Naive B cell (primary cell): ENCODE measurements around the gene AGAP5. TPM values are rescaled to one million over a fixed set of nuclear protein-coding genes. Genes with fewer than 3 reads are reported as not detected.
"Not testable (repeated sequence)": the region's sequence is repeated elsewhere in the genome, so short reads cannot be mapped to it uniquely, and the experiment has no call there.

ENCODE experiments used
- ATAC-seq, 2 donors: fragments of 150-1000 bp; cut with Tn5 transposase; 2 replicates each; pipeline ENCODE4 v1.10.0; 2021; ENCODE audit warnings: low read depth in 2 of 2, mild to moderate bottlenecking in 2 of 2, moderate library complexity in 2 of 2
- DNase-seq: peaks from one replicate; pipeline ENCODE4 v3.0.0; 2022
- H3K27ac Mint-ChIP-seq, 6 donors: one replicate each; pipeline ENCODE4 v1.8.0; 2020 to 2022; ENCODE audit warnings: mild to moderate bottlenecking in 6 of 6, mixed read lengths in 6 of 6, moderate library complexity in 5 of 6, inconsistent platforms in 2 of 6
- H3K27me3 Mint-ChIP-seq, 3 donors: one replicate each; pipeline ENCODE4 v1.8.0; 2021 to 2022; ENCODE audit warnings: mixed read lengths in 3 of 3, mild to moderate bottlenecking in 1 of 3
- H3K36me3 Mint-ChIP-seq, 2 donors: one replicate each; pipeline ENCODE4 v1.8.0; 2020 to 2022; ENCODE audit warnings: mixed read lengths in 2 of 2, inconsistent platforms in 1 of 2, mild to moderate bottlenecking in 1 of 2
- H3K4me1 Mint-ChIP-seq, 3 donors: one replicate each; pipeline ENCODE4 v1.8.0; 2020 to 2022; ENCODE audit warnings: mixed read lengths in 3 of 3, inconsistent platforms in 1 of 3, mild to moderate bottlenecking in 1 of 3, moderate library complexity in 1 of 3
- H3K4me3 Mint-ChIP-seq, 8 donors: one replicate each; pipeline ENCODE4 v1.8.0; 2020 to 2022; ENCODE audit warnings: mild to moderate bottlenecking in 8 of 8, mixed read lengths in 8 of 8, moderate library complexity in 8 of 8, inconsistent platforms in 2 of 8
- H3K9me3 Mint-ChIP-seq, 7 donors: one replicate each; pipeline ENCODE4 v1.8.0; 2020 to 2022; ENCODE audit warnings: mixed read lengths in 7 of 7, mild to moderate bottlenecking in 5 of 7, inconsistent platforms in 2 of 7, moderate library complexity in 1 of 7
- polyA plus RNA-seq, 6 donors: library from polyadenylated mRNA; unstranded; fragments of 300-500 nt; fragmentation: Illumina TruSeq; gene quantifications; one replicate each; pipeline ENCODE4 v1.2.3, GENCODE V29; 2021; ENCODE audit warnings: low read depth in 6 of 6

Gene AGAP5
- under 1 TPM in 1 of 6 donors, not detected in 5; 0.35 TPM for polyA plus RNA-seq

DNA sequence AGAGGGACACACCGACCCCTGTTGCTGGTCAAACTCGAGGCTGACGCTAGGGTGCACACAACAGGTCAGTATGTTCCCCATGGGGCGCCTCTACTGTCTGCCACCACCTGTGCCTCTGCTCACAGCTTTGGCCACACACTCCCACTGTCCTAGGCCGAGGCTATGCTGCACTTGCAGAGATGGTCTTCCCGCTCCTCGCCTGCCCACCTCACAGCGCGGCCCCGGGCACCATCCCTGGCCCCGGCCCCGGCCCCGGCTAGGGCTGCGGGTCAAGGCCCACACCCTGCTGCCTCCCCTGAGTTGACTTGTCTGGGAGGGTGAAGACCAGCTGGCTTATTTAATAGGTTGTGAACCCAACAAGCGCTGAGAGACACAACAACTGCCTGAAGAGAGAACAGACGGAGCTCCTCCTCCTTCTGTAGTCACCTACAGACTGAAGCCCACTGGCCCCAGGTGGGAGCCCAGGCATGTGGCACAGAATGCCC lies at the start of gene AGAP5:
AGAP5 (minus strand) TSS at position 435 of the 485 bp plus-strand sequence; CDS start at position 81, 354 bp downstream.
- not testable (repeated sequence) for DNase-seq, ATAC-seq, H3K36me3 Mint-ChIP-seq, H3K9me3 Mint-ChIP-seq, H3K27me3 Mint-ChIP-seq, H3K4me1 Mint-ChIP-seq, H3K27ac Mint-ChIP-seq, H3K4me3 Mint-ChIP-seq

DNA sequence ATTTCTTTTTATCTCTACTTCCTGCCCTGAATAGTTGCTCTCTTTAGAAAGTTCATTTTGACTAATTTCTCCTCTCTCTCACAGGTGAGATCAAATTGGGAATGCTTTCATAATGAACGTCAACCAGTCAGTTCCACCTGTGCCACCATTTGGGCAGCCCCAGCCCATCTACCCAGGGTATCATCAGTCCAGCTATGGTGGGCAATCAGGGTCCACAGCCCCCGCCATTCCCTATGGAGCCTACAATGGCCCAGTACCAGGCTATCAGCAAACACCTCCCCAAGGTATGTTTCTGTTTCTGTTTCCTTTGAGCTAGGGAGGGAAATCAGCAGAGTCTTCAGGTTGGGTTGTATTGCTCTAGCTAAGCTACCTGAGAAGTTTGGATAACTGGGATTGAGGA lies 48.8 kb upstream of the AGAP5 start:
- no peaks in the 10 kb centered on the region for H3K9me3 Mint-ChIP-seq
- peaks cover 3 to 13% of the 10 kb centered on the region in 2 donors for H3K36me3 Mint-ChIP-seq
- no peak for DNase-seq
- ATAC-seq = no peak
- peak overlapping the region in 6 of 8 donors; percentile 31 to 83 (median 59) for H3K4me3 Mint-ChIP-seq
- peaks cover 40 to 57% (median 56%) of the 10 kb centered on the region in 3 donors for H3K4me1 Mint-ChIP-seq
- H3K27ac Mint-ChIP-seq = peak overlapping the region in 2 of 6 donors; percentile 34 to 54
- no peaks in the 10 kb centered on the region for H3K27me3 Mint-ChIP-seq

DNA sequence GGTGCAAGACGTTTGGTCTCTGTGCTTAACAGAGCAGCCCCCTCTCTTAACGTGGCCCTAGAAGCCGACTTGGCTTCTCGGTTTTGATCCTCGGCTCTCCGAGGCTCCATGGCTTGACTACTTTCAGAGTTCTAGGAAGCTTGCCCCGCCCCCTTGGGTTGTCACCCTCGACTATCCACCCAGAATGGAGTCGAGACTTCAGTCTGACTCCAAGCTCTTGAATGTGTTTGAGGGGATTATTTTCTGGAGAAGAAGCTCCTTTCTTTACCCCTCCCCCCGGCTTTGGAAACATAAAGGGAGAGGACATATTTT lies 46.7 kb upstream of the AGAP5 start:
- Mint-ChIP-seq H3K9me3 (no peaks in the 10 kb centered on the region), H3K36me3 (peaks cover 0 to 7% of the 10 kb centered on the region in 2 donors), H3K27ac (peak overlapping the region; percentile 100), H3K27me3 (no peaks in the 10 kb centered on the region), H3K4me1 (peaks cover 27 to 47% (median 41%) of the 10 kb centered on the region in 3 donors), H3K4me3 (peak overlapping the region; percentile 99 to 100 (median 100))
- no peak for DNase-seq
- peak; percentile 9 to 15 for ATAC-seq

DNA sequence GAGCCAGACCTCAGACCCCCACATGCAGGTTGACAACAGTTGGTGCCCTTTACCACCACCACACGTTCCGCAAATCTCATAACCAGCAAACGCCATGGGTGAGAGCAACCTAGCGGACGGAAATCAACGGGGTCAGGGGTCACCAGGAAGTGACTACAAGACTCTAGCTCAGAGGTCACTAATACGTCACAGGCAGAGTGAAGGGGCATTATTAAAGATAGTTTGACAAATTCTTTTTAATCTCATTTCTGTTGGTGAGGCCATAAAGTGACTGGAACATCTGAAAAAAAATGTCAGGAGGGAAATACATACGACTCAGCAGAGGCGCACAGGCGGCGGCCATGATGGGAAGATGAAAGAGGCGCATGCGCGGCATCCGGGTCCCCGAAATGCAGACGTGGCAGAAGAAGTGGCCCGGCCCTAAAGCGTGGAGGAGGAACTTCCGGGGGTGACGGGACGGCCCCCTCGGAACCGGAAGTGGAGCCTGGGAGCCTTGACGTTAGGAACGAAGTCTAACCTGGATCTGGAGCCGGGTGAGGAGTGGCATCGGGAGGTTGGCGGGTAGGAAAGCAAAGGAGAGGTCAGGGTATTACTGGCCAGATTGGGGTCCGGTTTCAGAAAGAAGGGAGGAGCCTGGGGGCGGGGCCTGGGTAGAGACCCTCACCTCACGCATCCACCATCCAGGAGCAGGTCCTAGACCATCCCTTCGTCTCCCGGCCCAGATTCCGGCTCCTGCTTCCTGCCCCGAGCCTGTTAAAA lies 46.2 kb upstream of the AGAP5 start, which contains the start of gene SEC24C:
SEC24C (plus strand) TSS at position 468 of the 759 bp plus-strand sequence. CDS start 2,461 bp downstream, outside the sequence.
- ATAC-seq (peak; percentile 89 to 91), DNase-seq (peak; percentile 93)
- Mint-ChIP-seq H3K27me3 (no peaks in the 10 kb centered on the region), H3K9me3 (no peaks in the 10 kb centered on the region), H3K27ac (peak within 1 kb of the TSS; percentile 100), H3K4me3 (peak within 1 kb of the TSS; percentile 99 to 100 (median 100)), H3K4me1 (peaks cover 25 to 43% (median 35%) of the 10 kb centered on the region in 3 donors), H3K36me3 (peaks cover 0 to 7% of the 10 kb centered on the region in 2 donors)

DNA sequence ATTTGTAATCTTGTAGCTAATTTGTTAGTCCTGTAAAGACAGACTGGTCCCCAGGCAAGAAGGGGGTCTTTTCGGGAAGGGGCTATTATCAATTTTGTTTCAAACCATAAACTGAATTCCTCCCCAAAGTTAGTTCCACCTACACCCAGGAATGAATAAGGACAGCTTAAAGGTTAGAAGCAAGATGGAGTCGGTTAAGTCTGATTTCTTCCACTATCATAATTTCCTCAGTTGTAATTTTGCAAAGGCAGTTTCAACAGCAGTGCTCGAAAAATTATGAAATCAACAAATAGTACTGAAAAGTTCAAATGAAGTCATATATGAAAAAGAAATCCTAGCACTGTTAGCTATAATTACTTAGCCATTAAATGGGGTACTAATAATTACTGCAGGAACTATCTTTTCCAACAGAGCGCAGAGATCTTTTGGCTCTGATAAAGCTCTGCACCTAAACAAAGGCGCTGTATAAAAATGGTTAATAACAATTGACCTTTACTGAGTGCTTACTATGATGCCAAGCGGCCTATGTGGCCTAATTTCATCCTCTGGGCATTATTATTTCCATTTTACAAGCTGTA lies 45.5 kb upstream of the AGAP5 start:
- ATAC-seq = no peak
- Mint-ChIP-seq H3K27ac (peak overlapping the region; percentile 100), H3K27me3 (no peaks in the 10 kb centered on the region), H3K4me3 (peak overlapping the region; percentile 99 to 100 (median 100)), H3K36me3 (peaks cover 0 to 7% of the 10 kb centered on the region in 2 donors), H3K4me1 (peaks cover 23 to 36% (median 32%) of the 10 kb centered on the region in 3 donors), H3K9me3 (no peaks in the 10 kb centered on the region)
- no peak for DNase-seq

DNA sequence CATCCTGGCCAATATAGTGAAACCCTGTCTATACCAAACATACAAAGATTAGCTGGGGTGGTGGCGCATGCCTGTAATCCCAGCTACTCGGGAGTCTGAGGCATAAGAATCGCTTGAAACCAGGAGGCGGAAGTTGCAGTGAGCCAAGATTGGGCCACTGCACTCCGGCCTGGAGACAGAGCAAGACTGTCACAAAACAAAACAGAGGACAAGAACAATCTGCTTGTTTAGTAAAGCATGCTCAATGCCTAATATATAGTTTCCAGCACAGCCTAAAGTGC lies 44.5 kb upstream of the AGAP5 start:
- Mint-ChIP-seq H3K9me3 (no peaks in the 10 kb centered on the region), H3K27ac (peak overlapping the region in 1 of 6 donors; percentile 100), H3K27me3 (no peaks in the 10 kb centered on the region), H3K4me1 (peaks cover 23 to 35% (median 32%) of the 10 kb centered on the region in 3 donors), H3K36me3 (peaks cover 0 to 7% of the 10 kb centered on the region in 2 donors), H3K4me3 (peak overlapping the region in 5 of 8 donors; percentile 44 to 100 (median 66))
- DNase-seq (no peak), ATAC-seq (no peak)

DNA sequence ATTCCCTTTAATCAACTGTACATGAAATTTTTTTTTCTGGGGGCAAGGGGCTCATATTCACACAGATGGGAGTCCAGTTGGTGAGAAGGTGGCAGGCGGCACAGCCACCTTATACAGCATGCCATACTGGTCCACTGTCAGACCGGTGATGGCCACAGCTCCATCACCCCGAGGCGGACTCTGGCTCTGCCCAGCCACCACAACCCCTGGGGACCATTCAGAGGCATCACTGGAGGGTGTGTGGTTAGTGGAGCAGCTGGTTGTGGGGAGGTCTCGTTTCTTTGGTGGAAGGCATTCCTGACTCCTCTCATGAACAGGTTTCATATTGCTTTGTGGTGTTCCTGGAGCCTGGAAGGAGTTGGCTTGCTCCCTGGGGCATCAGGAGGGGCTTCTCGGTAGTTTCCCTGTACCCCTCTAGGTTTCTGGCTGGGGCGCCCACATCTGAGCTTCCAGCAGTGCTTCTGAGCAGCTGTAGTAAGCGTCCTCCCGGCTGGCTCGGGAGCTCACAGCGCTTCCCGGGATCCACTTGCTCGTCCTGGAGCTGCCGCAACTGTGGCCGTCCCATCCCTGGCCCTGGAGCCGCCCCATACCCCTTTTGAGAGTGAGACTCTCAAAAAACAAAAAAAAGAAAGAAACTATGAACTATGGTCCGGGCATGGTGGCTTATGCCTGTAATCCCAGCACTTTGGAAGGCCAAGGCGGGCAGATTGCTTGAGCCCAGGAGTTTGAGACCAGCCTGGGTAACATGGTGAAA lies 42.8 kb upstream of the AGAP5 start:
- ATAC-seq, H3K27me3 Mint-ChIP-seq, H3K36me3 Mint-ChIP-seq, H3K9me3 Mint-ChIP-seq, DNase-seq: not testable (repeated sequence)
- H3K4me3 Mint-ChIP-seq = peak overlapping the region in 2 of 8 donors; percentile 18 to 30
- H3K27ac Mint-ChIP-seq = peak overlapping the region in 1 of 6 donors; percentile 15
- peaks cover 15 to 27% (median 21%) of the 10 kb centered on the region in 3 donors for H3K4me1 Mint-ChIP-seq

DNA sequence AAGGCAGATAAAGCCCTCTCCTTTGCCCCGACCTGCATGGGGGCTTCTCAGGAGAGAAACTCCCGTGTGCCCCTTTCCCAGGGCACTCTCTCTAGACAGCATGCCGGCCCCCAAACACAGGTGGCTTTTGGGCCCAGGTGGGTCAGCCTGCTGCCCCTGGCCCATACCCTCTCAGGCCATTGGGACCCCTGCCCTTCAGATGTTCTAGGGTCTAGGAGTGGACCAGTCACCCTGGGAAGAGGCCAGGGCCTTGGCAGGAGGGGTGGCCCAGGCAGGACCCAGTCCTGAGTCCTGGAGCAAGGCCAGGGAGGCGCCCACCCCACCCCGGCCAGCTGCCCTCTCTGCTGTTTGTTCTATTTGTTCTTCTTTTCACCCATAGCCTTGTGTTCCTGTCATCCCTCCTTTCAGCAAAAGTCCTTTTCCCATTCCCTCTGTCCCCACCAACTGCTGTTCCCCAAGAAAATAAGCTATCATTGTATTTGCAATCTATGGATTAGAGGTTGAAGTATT lies 36.9 kb upstream of the AGAP5 start:
- DNase-seq (no peak), ATAC-seq (no peak)
- H3K4me1 Mint-ChIP-seq = peaks cover 5 to 15% (median 9%) of the 10 kb centered on the region in 3 donors
- no peaks in the 10 kb centered on the region for H3K36me3 Mint-ChIP-seq
- H3K9me3 Mint-ChIP-seq = no peaks in the 10 kb centered on the region
- H3K27ac Mint-ChIP-seq = peak overlapping the region in 1 of 6 donors; percentile 63
- H3K27me3 Mint-ChIP-seq = no peaks in the 10 kb centered on the region
- peak overlapping the region in 1 of 8 donors; percentile 56 for H3K4me3 Mint-ChIP-seq

DNA sequence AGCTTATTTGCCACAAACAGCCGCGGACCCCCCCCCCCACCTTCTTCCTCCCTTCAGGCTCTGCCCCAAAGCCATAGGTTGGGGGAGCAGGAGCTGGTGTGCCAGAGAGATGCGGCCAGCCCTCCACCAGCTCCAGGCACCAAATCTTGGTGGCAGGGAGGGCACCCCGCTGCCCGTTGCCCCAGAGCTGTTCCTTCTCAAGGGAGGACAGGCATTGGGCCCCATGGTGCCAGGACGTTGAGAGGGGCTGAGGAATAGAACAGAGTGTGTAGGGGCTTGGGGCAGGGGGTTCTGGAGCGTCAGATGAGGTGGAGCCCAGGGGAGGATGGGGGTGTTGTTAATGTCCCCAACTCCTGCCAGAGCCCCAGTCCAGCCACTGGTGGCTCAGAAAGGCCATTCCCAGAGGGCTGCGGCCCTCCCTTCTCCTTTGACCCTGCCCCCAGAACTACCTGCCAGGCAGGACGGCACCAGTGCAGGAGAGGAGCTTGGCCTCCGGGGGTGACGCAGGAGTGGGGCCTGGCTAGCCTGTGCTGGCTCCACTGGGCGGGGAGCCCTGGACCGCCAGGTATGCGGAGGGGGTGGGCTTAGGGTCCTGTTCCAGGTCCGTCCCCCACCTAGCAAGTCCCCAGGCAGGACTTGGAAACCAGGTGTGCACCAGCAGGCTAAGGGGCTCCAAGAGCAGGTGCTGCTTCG lies 36.3 kb upstream of the AGAP5 start:
- H3K9me3 Mint-ChIP-seq = no peaks in the 10 kb centered on the region
- H3K4me1 Mint-ChIP-seq = peaks cover 5 to 20% (median 13%) of the 10 kb centered on the region in 3 donors
- no peak overlapping the region for H3K27ac Mint-ChIP-seq
- no peaks in the 10 kb centered on the region for H3K27me3 Mint-ChIP-seq
- no peak for DNase-seq
- ATAC-seq = no peak
- no peak overlapping the region for H3K4me3 Mint-ChIP-seq
- no peaks in the 10 kb centered on the region for H3K36me3 Mint-ChIP-seq

DNA sequence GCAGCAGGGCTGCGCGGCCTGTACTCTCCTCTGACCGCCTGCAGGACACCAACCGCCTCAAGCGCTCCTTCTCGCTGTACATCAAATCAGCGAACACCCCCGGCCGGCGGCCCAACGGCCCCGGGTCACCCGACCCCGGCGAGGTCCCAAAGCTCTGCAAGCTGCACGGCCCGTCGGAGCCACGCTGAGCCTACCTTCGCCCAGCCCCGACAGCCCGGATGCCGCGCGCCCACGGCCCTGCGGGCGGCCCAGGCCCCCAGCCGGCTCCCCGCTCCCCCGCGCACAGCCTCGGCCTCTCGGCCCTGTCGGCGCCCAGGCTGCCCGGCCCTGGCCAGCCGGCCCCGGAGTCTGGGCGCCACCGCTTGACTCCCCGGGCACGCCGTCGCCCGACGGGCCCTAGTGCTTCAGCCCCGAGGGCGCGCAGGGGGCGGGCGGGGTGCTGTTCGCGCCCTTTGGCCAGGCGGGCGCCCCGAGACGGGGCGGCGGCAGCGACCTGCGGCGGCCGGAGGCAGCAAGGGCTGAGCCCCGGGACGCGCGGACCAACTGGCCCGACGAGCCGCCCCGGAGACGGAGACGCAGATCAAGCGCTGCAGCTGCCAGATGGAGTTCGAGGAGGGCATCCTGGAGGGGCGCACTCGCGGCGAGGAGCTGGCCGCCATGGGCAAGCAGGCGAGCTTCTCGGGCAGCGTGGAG lies 35.2 kb upstream of the AGAP5 start:
- no peak overlapping the region for H3K4me3 Mint-ChIP-seq
- ATAC-seq = no peak
- DNase-seq = no peak
- no peaks in the 10 kb centered on the region for H3K27me3 Mint-ChIP-seq
- no peaks in the 10 kb centered on the region for H3K9me3 Mint-ChIP-seq
- H3K36me3 Mint-ChIP-seq = no peaks in the 10 kb centered on the region
- no peak overlapping the region for H3K27ac Mint-ChIP-seq
- H3K4me1 Mint-ChIP-seq = peaks cover 5 to 20% (median 13%) of the 10 kb centered on the region in 3 donors

DNA sequence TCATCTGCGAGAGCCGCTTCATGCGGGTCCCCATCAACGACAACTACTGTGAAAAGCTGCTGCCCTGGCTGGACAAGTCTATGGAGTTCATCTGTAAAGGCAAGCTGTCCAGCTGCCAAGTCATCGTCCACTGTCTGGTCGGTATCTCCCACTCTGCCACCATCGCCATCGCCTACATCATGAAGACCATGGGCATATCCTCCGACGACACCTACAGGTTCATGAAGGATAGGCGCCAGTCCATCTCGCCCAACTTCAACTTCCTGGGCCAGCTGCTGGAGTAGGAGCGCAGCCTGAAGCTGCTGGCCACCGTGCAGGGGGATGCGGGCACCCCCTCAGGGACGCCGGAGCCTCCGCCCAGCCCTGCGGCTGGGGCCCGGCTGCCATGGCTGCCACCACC lies 34.5 kb upstream of the AGAP5 start:
- Mint-ChIP-seq H3K9me3 (no peaks in the 10 kb centered on the region), H3K4me1 (peaks cover 5 to 20% (median 13%) of the 10 kb centered on the region in 3 donors), H3K36me3 (no peaks in the 10 kb centered on the region), H3K4me3 (peak overlapping the region in 7 of 8 donors; percentile 29 to 77 (median 49)), H3K27ac (peak overlapping the region in 1 of 6 donors; percentile 58), H3K27me3 (no peaks in the 10 kb centered on the region)
- DNase-seq (no peak), ATAC-seq (no peak)

DNA sequence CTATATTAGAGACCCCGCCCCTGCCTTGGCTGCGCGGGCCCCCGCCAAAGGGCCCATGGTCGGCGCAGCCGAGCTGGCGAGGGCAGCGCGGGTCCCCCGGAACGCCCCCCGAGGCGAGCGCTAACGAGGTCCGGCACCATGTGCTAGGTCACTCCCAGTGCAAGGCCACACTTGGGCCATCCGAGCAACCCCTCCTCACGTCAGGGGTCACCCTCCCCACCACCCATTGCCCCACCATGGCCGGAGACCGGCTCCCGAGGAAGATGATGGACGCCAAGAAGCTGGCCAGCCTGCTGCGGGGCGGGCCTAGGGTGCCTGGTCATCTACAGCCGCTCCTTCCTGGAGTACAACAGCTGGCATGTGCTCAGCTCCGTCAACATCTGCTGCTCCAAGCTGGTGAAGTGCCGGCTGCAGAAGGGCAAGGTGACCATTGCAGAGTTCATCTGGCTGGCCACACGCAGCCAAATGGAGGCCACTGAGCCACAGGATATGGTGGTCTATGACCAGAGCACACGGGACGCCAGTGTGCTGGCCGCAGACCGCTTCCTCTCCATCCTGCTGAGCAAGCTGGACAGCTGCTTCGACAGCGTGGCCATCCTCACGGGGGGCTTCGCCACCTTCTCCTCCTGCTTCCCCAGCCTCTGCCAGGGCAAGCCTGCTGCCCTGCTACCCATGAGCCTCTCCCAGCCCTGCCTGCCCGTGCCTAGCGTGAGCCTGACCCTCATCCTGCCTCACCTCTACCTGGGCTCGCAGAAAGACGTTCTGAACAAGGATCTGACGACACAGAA lies 33.9 kb upstream of the AGAP5 start:
- H3K36me3 Mint-ChIP-seq = no peaks in the 10 kb centered on the region
- no peaks in the 10 kb centered on the region for H3K9me3 Mint-ChIP-seq
- peak overlapping the region; percentile 22 to 100 (median 45) for H3K4me3 Mint-ChIP-seq
- no peaks in the 10 kb centered on the region for H3K27me3 Mint-ChIP-seq
- ATAC-seq = no peak
- DNase-seq = no peak
- H3K27ac Mint-ChIP-seq = peak overlapping the region in 2 of 6 donors; percentile 24 to 58
- peaks cover 5 to 20% (median 13%) of the 10 kb centered on the region in 3 donors for H3K4me1 Mint-ChIP-seq
